Lower leg skin (tissue), 3 donors: ENCODE measurements around the gene ARIH1.

ENCODE experiments used
- POLR2A ChIP-seq, 2 donors: fragments of 450-650 bp; IDR thresholded peaks; one replicate each; pipeline ENCODE4 v1.6.1; 2016 to 2017; ENCODE audit warnings: antibody characterized with exemption in 2 of 2, mild to moderate bottlenecking in 1 of 2, moderate library complexity in 1 of 2
- TF ChIP-seq, protein P1 (sequence below), 3 donors: fragments of 450-650 bp; IDR thresholded peaks; one replicate each; pipeline ENCODE4 v1.5.1; 2016; ENCODE audit warnings: antibody characterized with exemption in 3 of 3, mild to moderate bottlenecking in 3 of 3, moderate library complexity in 2 of 3

- TF ChIP-seq, protein P1, sequence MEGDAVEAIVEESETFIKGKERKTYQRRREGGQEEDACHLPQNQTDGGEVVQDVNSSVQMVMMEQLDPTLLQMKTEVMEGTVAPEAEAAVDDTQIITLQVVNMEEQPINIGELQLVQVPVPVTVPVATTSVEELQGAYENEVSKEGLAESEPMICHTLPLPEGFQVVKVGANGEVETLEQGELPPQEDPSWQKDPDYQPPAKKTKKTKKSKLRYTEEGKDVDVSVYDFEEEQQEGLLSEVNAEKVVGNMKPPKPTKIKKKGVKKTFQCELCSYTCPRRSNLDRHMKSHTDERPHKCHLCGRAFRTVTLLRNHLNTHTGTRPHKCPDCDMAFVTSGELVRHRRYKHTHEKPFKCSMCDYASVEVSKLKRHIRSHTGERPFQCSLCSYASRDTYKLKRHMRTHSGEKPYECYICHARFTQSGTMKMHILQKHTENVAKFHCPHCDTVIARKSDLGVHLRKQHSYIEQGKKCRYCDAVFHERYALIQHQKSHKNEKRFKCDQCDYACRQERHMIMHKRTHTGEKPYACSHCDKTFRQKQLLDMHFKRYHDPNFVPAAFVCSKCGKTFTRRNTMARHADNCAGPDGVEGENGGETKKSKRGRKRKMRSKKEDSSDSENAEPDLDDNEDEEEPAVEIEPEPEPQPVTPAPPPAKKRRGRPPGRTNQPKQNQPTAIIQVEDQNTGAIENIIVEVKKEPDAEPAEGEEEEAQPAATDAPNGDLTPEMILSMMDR (IDR thresholded peaks at IDR 0.05): no peak
- TF ChIP-seq POLR2A (IDR thresholded peaks at IDR 0.05): no peak
Measured at GRCh38 chr15:72511536-72511935, 37.4 kb downstream of the ARIH1 start.
